ENCODE data around the gene LRRC4B. TPM values are rescaled to one million over a fixed set of nuclear protein-coding genes. Genes with fewer than 3 reads are reported as not detected.

The LRRC4B gene
- total and polyA plus RNA-seq, 2 of the 13 experiments (the other 11 are each of a cell fraction or from before 2014, with no cell fraction given) = not detected

DNA sequence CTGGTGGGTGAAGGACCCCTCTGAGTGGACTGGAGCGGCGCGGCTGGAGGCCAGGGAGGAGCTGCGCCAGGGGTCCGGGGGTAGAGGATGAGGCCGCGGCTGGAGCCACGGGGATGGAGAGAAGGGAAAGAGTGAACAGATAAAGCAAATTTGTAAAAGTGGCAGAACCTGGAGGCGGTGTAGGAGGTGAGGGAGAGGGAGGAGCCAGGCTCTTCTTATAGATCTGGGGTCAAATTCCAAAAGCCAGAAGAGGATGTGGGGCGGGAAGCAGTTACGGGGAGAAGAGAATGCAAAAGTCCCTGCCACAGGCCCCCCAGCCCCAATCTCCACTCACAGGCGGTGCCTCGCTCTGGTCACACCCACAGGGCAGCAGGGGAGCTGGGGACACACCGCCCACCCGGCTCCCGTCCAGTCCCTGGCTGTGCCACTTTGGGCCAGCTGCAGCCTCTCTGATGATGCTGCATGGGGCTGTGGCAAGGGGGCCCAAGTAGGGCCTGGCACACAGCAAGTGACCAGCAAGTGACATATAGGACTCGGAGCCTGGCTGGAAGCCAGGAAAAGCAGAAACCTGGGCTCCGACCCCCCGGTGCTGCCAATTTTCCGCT lies 11.1 kb downstream of the LRRC4B start:
- Histone ChIP-seq H3K27me3 (ENCODE audit: control insufficient read depth in 1 of 2, insufficient read depth in 2 of 2, low read length in 2 of 2) (peaks cover 1 to 16% of the 10 kb centered on the region in 2 experiments; a peak in 3 of 5 replicates), H3K4me3 (replicated peaks in 1 of 3; ENCODE audit: insufficient read depth in 1 of 3, low read depth in 2 of 3, low read length in 3 of 3) (peak overlapping the region in 1 of 3 experiments; percentile 62; a peak in 1 of 6 replicates), H3K9ac (ENCODE audit: insufficient read depth, low read depth, low read length) (no peak overlapping the region), H4K20me1 (ENCODE audit: insufficient read depth, low read length) (no peaks in the 10 kb centered on the region), H3K4me1 (ENCODE audit: insufficient read depth, low read length) (peaks cover 13% of the 10 kb centered on the region), H3K4me2 (ENCODE audit: low read depth, low read length) (peak overlapping the region; percentile 84; the same call in 1 of the 2 replicates), H3K9me3 (ENCODE audit: low read length) (no peaks in the 10 kb centered on the region), H3K79me2 (ENCODE audit: insufficient read depth, low read length) (no peaks in the 10 kb centered on the region), H3K27ac (ENCODE audit: extremely low read length, insufficient read depth, low read length) (no peak overlapping the region), H2AFZ (ENCODE audit: low read length) (no peak overlapping the region), H3K36me3 (replicated peaks in 1 of 2; ENCODE audit: control insufficient read depth in 1 of 2, insufficient read depth in 2 of 2, low read length in 2 of 2) (no peaks in the 10 kb centered on the region)
- CTCF ChIA-PET (ENCODE audit: low intra/inter-chr PET ratio, low total read pairs) = interaction anchor here (1.4 kb wide), 1 partner anchor 19 kb away, joined by 9 read pairs; no protein-coding TSS in a partner anchor
- POLR2A ChIA-PET = no interaction called here
- DNase-seq (ENCODE audit: low spot score) = no peak
- no TSS peak for BruUV-seq (replicated peaks)
- TF ChIP-seq ZNF589 (CRISPR knock-in tag; conservative IDR thresholded peaks at IDR 0.05) = no peak
- no peak for TF ChIP-seq ZNF343 (CRISPR knock-in tag; IDR thresholded peaks at IDR 0.05)
- TF ChIP-seq, protein P1, sequence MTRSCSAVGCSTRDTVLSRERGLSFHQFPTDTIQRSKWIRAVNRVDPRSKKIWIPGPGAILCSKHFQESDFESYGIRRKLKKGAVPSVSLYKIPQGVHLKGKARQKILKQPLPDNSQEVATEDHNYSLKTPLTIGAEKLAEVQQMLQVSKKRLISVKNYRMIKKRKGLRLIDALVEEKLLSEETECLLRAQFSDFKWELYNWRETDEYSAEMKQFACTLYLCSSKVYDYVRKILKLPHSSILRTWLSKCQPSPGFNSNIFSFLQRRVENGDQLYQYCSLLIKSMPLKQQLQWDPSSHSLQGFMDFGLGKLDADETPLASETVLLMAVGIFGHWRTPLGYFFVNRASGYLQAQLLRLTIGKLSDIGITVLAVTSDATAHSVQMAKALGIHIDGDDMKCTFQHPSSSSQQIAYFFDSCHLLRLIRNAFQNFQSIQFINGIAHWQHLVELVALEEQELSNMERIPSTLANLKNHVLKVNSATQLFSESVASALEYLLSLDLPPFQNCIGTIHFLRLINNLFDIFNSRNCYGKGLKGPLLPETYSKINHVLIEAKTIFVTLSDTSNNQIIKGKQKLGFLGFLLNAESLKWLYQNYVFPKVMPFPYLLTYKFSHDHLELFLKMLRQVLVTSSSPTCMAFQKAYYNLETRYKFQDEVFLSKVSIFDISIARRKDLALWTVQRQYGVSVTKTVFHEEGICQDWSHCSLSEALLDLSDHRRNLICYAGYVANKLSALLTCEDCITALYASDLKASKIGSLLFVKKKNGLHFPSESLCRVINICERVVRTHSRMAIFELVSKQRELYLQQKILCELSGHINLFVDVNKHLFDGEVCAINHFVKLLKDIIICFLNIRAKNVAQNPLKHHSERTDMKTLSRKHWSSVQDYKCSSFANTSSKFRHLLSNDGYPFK (CRISPR knock-in tag; IDR thresholded peaks at IDR 0.05; ENCODE audit: borderline replicate concordance) = no peak
- peak; percentile 84; the same call in 1 of the 2 replicates for TF ChIP-seq ZNF768 (CRISPR knock-in tag; IDR thresholded peaks at IDR 0.05)
- TF ChIP-seq BRD4 (CRISPR knock-in tag; IDR thresholded peaks at IDR 0.05) = no peak
- intact Hi-C loops (cut with micrococcal nuclease; ENCODE audit: unreplicated experiment) = no loop called here
- no peak; the same call in 2 of the 3 replicates for ATAC-seq
- FAIRE-seq = no peak
- in situ Hi-C loops (cut with HindIII; ENCODE audit: extremely low pct_ligation_motif_present, low pct_unique_long_range_greater_than_20kb) = no loop called here
- WGBS (ENCODE audit: low lambda C conversion rate) = 3% methylated on average over 15 of the region's 20 CpGs

All from HepG2 (cell line).